Measurements from ENCODE around the gene OAF. TPM values are rescaled to one million over a fixed set of nuclear protein-coding genes. Genes with fewer than 3 reads are reported as not detected.

Gene OAF
- total RNA-seq, 1 experiment from 2014 or later, result 97.1 TPM

GRCh38 chr11:120259241-120259640 lies 48.4 kb downstream of the OAF start:
- Histone ChIP-seq H3K27me3 (ENCODE audit: low read length) (peaks cover 67% of the 10 kb centered on the region), H4K20me1 (ENCODE audit: low read length) (no peaks in the 10 kb centered on the region), H3K27ac (ENCODE audit: low read length) (no peak overlapping the region), H3K36me3 (ENCODE audit: low read depth, low read length) (no peaks in the 10 kb centered on the region), H3F3A (ENCODE audit: low read length, unreplicated experiment) (no peaks in the 10 kb centered on the region), H2AFZ (ENCODE audit: low read length) (no peak overlapping the region), H3K9me3 (ENCODE audit: low read length) (no peaks in the 10 kb centered on the region), H3K9me2 (replicated peaks; ENCODE audit: low read length) (no peaks in the 10 kb centered on the region), H3K79me2 (ENCODE audit: low read length) (no peaks in the 10 kb centered on the region), H3K4me1 (ENCODE audit: insufficient read depth, low read length) (no peaks in the 10 kb centered on the region), H3K9ac (ENCODE audit: low read length) (no peak overlapping the region), H3K4me2 (ENCODE audit: low read length) (no peak overlapping the region), H3K4me3 (ENCODE audit: low read length) (no peak overlapping the region)
- intact Hi-C loops (cut with micrococcal nuclease), result no loop called here
- TF ChIP-seq EZH2 (IDR thresholded peaks at IDR 0.05; ENCODE audit: low read length, unreplicated experiment) (no peak), CTCF (conservative IDR thresholded peaks at IDR 0.05; ENCODE audit: low read depth, low read length) (no peak), EZH2phosphoT487 (IDR thresholded peaks at IDR 0.05; ENCODE audit: borderline replicate concordance, low read length) (no peak)
- DNase-seq (no peak), ATAC-seq (no peak)
- ChIA-PET POLR2A (ENCODE audit: unreplicated experiment) (no interaction called here), CTCF (interaction anchor here (1.1 kb wide), 1 partner anchor 41 kb away, joined by 3 read pairs; no protein-coding TSS in a partner anchor)
- no TSS peak for BruUV-seq (replicated peaks)

- no TSS peak for BruUV-seq (replicated peaks)
Measured at GRCh38 chr11:120259988-120260565, 49.2 kb downstream of the OAF start.

More at GRCh38 chr11:120259988-120260565, 49.2 kb downstream of the OAF start:
- Histone ChIP-seq H3K27ac (ENCODE audit: low read length) (no peak overlapping the region), H3K36me3 (ENCODE audit: low read depth, low read length) (no peaks in the 10 kb centered on the region), H3K4me2 (ENCODE audit: low read length) (no peak overlapping the region), H4K20me1 (ENCODE audit: low read length) (no peaks in the 10 kb centered on the region), H3F3A (ENCODE audit: low read length, unreplicated experiment) (no peaks in the 10 kb centered on the region), H2AFZ (ENCODE audit: low read length) (no peak overlapping the region), H3K9me2 (replicated peaks; ENCODE audit: low read length) (no peaks in the 10 kb centered on the region), H3K4me3 (ENCODE audit: low read length) (no peak overlapping the region), H3K4me1 (ENCODE audit: insufficient read depth, low read length) (no peaks in the 10 kb centered on the region), H3K27me3 (ENCODE audit: low read length) (peaks cover 69% of the 10 kb centered on the region), H3K9ac (ENCODE audit: low read length) (no peak overlapping the region), H3K9me3 (ENCODE audit: low read length) (no peaks in the 10 kb centered on the region), H3K79me2 (ENCODE audit: low read length) (no peaks in the 10 kb centered on the region)
- ATAC-seq, result no peak
- CTCF ChIA-PET, result interaction anchor here (1.1 kb wide), 1 partner anchor 40 kb away, joined by 3 read pairs; no protein-coding TSS in a partner anchor
- POLR2A ChIA-PET (ENCODE audit: unreplicated experiment), result no interaction called here
- intact Hi-C loops (cut with micrococcal nuclease), result no loop called here
- no peak for DNase-seq
- TF ChIP-seq CTCF (conservative IDR thresholded peaks at IDR 0.05; ENCODE audit: low read depth, low read length), result no peak
- TF ChIP-seq EZH2 (IDR thresholded peaks at IDR 0.05; ENCODE audit: low read length, unreplicated experiment), result no peak
- no peak for TF ChIP-seq EZH2phosphoT487 (IDR thresholded peaks at IDR 0.05; ENCODE audit: borderline replicate concordance, low read length)
